ENCODE measurements around the gene GRM4. TPM values are rescaled to one million over a fixed set of nuclear protein-coding genes. Genes with fewer than 3 reads are reported as not detected.

GRM4 gene
- total RNA-seq, 1 experiment from 2014 or later, result not detected

- Histone ChIP-seq H3F3A (ENCODE audit: insufficient read depth, low read depth) (no peaks in the 10 kb centered on the region), H3K9me2 (ENCODE audit: insufficient read depth) (no peaks in the 10 kb centered on the region), H3K27me3 (ENCODE audit: insufficient read depth, low read depth) (peaks cover 89% of the 10 kb centered on the region), H3K9me3 (ENCODE audit: insufficient read depth, low read depth) (no peaks in the 10 kb centered on the region), H4K20me1 (ENCODE audit: insufficient read depth) (no peaks in the 10 kb centered on the region), H3K4me2 (no peak overlapping the region), H3K27ac (no peak overlapping the region), H3K36me3 (ENCODE audit: low read depth) (no peaks in the 10 kb centered on the region), H3K4me1 (replicated peaks; ENCODE audit: insufficient read depth) (no peaks in the 10 kb centered on the region), H2AFZ (no peak overlapping the region), H3K79me2 (ENCODE audit: low read depth) (no peaks in the 10 kb centered on the region), H3K4me3 (no peak overlapping the region)
- DNase-seq, result no peak
- ChIA-PET POLR2A (ENCODE audit: unreplicated experiment) (no interaction called here), CTCF (no interaction called here)
- no TSS peak for BruUV-seq (replicated peaks)
- no peak for TF ChIP-seq EZH2 (IDR thresholded peaks at IDR 0.05; ENCODE audit: low read depth)
- no peak for TF ChIP-seq CTCF (conservative IDR thresholded peaks at IDR 0.05)
- intact Hi-C loops (cut with micrococcal nuclease; ENCODE audit: unreplicated experiment), result no loop called here
Measured at GRCh38 chr6:33994472-33995308, 151.2 kb downstream of the GRM4 start.

DNA sequence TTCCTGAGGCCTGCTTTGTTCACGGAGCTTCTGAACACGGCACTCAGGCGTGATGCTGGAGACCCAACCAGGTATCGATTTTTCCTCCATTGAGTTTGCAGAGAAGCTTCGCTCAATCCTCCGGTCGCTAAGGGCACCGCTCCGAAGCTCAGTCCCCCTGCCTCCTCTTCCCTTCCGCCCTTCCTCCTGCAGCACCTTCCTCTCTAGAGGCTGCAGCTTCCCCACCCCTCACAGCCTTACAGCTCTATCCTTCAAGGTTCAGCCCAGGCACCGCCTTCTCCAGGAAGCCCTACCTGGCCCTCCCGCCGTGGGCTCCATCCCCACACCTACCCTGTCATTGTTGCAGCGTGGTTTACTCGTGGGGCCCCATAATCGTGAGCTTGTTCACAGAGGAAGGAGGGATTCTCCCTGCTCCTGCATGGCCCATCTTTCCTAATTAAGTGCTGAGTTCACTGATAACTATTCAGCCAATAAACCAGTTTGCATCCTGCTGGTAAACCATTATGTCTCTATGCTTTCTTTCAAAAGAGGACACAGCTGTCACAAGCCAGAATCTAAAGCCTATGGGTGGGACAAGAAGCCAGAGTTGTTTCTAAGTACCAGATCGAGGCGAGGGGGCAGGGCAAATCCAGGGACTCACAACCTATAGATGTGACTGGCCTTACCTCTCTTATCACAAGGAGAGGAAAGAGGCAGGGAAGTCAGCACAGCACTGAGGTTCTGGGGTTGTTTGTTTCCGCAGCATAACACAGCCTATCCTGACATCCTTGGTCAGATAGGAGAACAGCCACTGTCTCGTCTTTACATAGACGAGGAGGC, 152.0 kb downstream of the GRM4 start:
- peaks cover 89% of the 10 kb centered on the region for H3K27me3 ChIP-seq (ENCODE audit: insufficient read depth, low read depth)
- no peak overlapping the region for H3K4me2 ChIP-seq
- DNase-seq, result no peak
- no peaks in the 10 kb centered on the region for H3K79me2 ChIP-seq (ENCODE audit: low read depth)
- H4K20me1 ChIP-seq (ENCODE audit: insufficient read depth), result no peaks in the 10 kb centered on the region
- POLR2A ChIA-PET (ENCODE audit: unreplicated experiment), result no interaction called here
- H3K36me3 ChIP-seq (ENCODE audit: low read depth), result no peaks in the 10 kb centered on the region
- no TSS peak for BruUV-seq (replicated peaks)
- CTCF ChIA-PET, result no interaction called here
- intact Hi-C loops (cut with micrococcal nuclease; ENCODE audit: unreplicated experiment), result no loop called here
- no peak overlapping the region for H3K27ac ChIP-seq
- TF ChIP-seq EZH2 (IDR thresholded peaks at IDR 0.05; ENCODE audit: low read depth), result no peak
- TF ChIP-seq CTCF (conservative IDR thresholded peaks at IDR 0.05), result no peak
- H3K9me2 ChIP-seq (ENCODE audit: insufficient read depth), result no peaks in the 10 kb centered on the region
- H3F3A ChIP-seq (ENCODE audit: insufficient read depth, low read depth), result no peaks in the 10 kb centered on the region
- H3K9me3 ChIP-seq (ENCODE audit: insufficient read depth, low read depth), result no peaks in the 10 kb centered on the region
- no peak overlapping the region for H3K4me3 ChIP-seq
- no peaks in the 10 kb centered on the region for H3K4me1 ChIP-seq (replicated peaks; ENCODE audit: insufficient read depth)
- H2AFZ ChIP-seq, result no peak overlapping the region

GRCh38 chr6:33993091-33993490, 152.8 kb downstream of the GRM4 start:
- intact Hi-C loops (cut with micrococcal nuclease; ENCODE audit: unreplicated experiment), result no loop called here
- Histone ChIP-seq H3K36me3 (ENCODE audit: low read depth) (no peaks in the 10 kb centered on the region), H3F3A (ENCODE audit: insufficient read depth, low read depth) (no peaks in the 10 kb centered on the region), H3K27me3 (ENCODE audit: insufficient read depth, low read depth) (peaks cover 81% of the 10 kb centered on the region), H2AFZ (no peak overlapping the region), H3K4me2 (no peak overlapping the region), H3K9me2 (ENCODE audit: insufficient read depth) (no peaks in the 10 kb centered on the region), H3K4me3 (no peak overlapping the region), H3K4me1 (replicated peaks; ENCODE audit: insufficient read depth) (no peaks in the 10 kb centered on the region), H3K9me3 (ENCODE audit: insufficient read depth, low read depth) (no peaks in the 10 kb centered on the region), H3K79me2 (ENCODE audit: low read depth) (no peaks in the 10 kb centered on the region), H4K20me1 (ENCODE audit: insufficient read depth) (no peaks in the 10 kb centered on the region), H3K27ac (no peak overlapping the region)
- TF ChIP-seq CTCF (conservative IDR thresholded peaks at IDR 0.05), result no peak
- TF ChIP-seq EZH2 (IDR thresholded peaks at IDR 0.05; ENCODE audit: low read depth), result no peak
- ChIA-PET CTCF (no interaction called here), POLR2A (ENCODE audit: unreplicated experiment) (no interaction called here)
- no peak for DNase-seq
- no TSS peak for BruUV-seq (replicated peaks)

Measured in PC-9 (cell line).